GM12864 (cell line): ENCODE data around the gene PFKP.
"Not testable (repeated sequence)": the region's sequence is repeated elsewhere in the genome, so short reads cannot be mapped to it uniquely, and the experiment has no call there.

Experiments
- DNase-seq: peaks from one replicate; pipeline ENCODE4 v3.0.0-alpha.2; 2011; ENCODE audit warnings: low read depth
- H3K4me3 ChIP-seq: 2 replicates; pipeline ENCODE4 v1.5.1; 2011; ENCODE audit warnings: mild to moderate bottlenecking, low read depth, low read length, control low read depth
- CTCF ChIP-seq: IDR thresholded peaks from 2 replicates; pipeline ENCODE4 v1.5.1; 2011; ENCODE audit warnings: low read depth, mild to moderate bottlenecking, moderate library complexity, low read length, control low read depth, inconsistent platforms; ENCODE audit errors: missing control alignments

The PFKP gene

GRCh38 chr10:3102720-3103427 is 35.5 kb downstream of the PFKP start:
- DNase-seq: no peak
- no peak overlapping the region for H3K4me3 ChIP-seq
- TF ChIP-seq CTCF: no peak

GRCh38 chr10:3103646-3104045 is 36.3 kb downstream of the PFKP start:
- no peak for DNase-seq
- no peak overlapping the region for H3K4me3 ChIP-seq
- TF ChIP-seq CTCF: no peak

- no peak for DNase-seq
- no peak overlapping the region for H3K4me3 ChIP-seq
- TF ChIP-seq CTCF: no peak
These were observed 37.0 kb downstream of the PFKP start for GRCh38 chr10:3104251-3104918.

- no peak for DNase-seq
- H3K4me3 ChIP-seq: no peak overlapping the region
- TF ChIP-seq CTCF: no peak
These were observed 37.8 kb downstream of the PFKP start for GRCh38 chr10:3105166-3105565.

GRCh38 chr10:3105905-3106304 is 38.6 kb downstream of the PFKP start:
- DNase-seq: no peak
- TF ChIP-seq CTCF: no peak

GRCh38 chr10:3106328-3106727 is 39.0 kb downstream of the PFKP start:
- not testable (repeated sequence) for DNase-seq

More at GRCh38 chr10:3105905-3106304, 38.6 kb downstream of the PFKP start:
- H3K4me3 ChIP-seq: no peak overlapping the region

GRCh38 chr10:3106928-3107425 is 39.6 kb downstream of the PFKP start:
- H3K4me3 ChIP-seq: no peak overlapping the region

More at GRCh38 chr10:3106328-3106727, 39.0 kb downstream of the PFKP start:
- not testable (repeated sequence) for H3K4me3 ChIP-seq

More at GRCh38 chr10:3106928-3107425, 39.6 kb downstream of the PFKP start:
- no peak for DNase-seq
- no peak for TF ChIP-seq CTCF
